GM21367 (cell line): ENCODE measurements around the gene MTAP.
A peak's percentile ranks its signal among the peaks of the same experiment; 100 is the strongest.

ENCODE experiments used
- ATAC-seq: cut with Tn5 transposase; IDR thresholded peaks from one replicate; pipeline ENCODE4 v1.9.1; 2021; ENCODE audit not compliant: unreplicated experiment

Gene MTAP

GRCh38 chr9:21802418-21803000 lies at the start of gene MTAP:
MTAP (plus strand) TSS chr9:21802636; CDS start chr9:21802749, 113 bp downstream.
- peak; percentile 89 for ATAC-seq

GRCh38 chr9:21753523-21753922 lies 48.9 kb upstream of the MTAP start:
- ATAC-seq, result no peak

GRCh38 chr9:21754741-21755140 lies 47.7 kb upstream of the MTAP start:
- ATAC-seq, result no peak

GRCh38 chr9:21758540-21758939 lies 43.9 kb upstream of the MTAP start:
- ATAC-seq, result no peak

- peak; percentile 86 for ATAC-seq
Observed at GRCh38 chr9:21761309-21761901, 41.0 kb upstream of the MTAP start.

GRCh38 chr9:21762064-21762463 lies 40.4 kb upstream of the MTAP start:
- no peak for ATAC-seq

GRCh38 chr9:21764846-21765245 lies 37.6 kb upstream of the MTAP start:
- no peak for ATAC-seq

- no peak for ATAC-seq
Observed at GRCh38 chr9:21766096-21766495, 36.3 kb upstream of the MTAP start.

- ATAC-seq, result no peak
Observed at GRCh38 chr9:21770871-21771560, 31.4 kb upstream of the MTAP start.

- no peak for ATAC-seq
Observed at GRCh38 chr9:21777701-21778100, 24.7 kb upstream of the MTAP start.

- no peak for ATAC-seq
Observed at GRCh38 chr9:21778304-21778703, 24.1 kb upstream of the MTAP start.

GRCh38 chr9:21779397-21779796 lies 23.0 kb upstream of the MTAP start:
- ATAC-seq, result no peak

GRCh38 chr9:21781656-21782055 lies 20.8 kb upstream of the MTAP start:
- no peak for ATAC-seq

- no peak for ATAC-seq
Observed at GRCh38 chr9:21782205-21782604, 20.2 kb upstream of the MTAP start.

- no peak for ATAC-seq
Observed at GRCh38 chr9:21788752-21789151, 13.7 kb upstream of the MTAP start.

GRCh38 chr9:21789541-21790037 lies 12.8 kb upstream of the MTAP start:
- peak; percentile 98 for ATAC-seq

GRCh38 chr9:21795483-21795882 lies 7.0 kb upstream of the MTAP start:
- no peak for ATAC-seq

GRCh38 chr9:21796768-21797167 lies 5.7 kb upstream of the MTAP start:
- ATAC-seq, result no peak

- ATAC-seq, result no peak
Observed at GRCh38 chr9:21800931-21801682, 1.3 kb upstream of the MTAP start.

- ATAC-seq, result peak; percentile 15
Observed at GRCh38 chr9:21801683-21802417, 586 bp upstream of the MTAP start.

- no peak for ATAC-seq
Observed at GRCh38 chr9:21803649-21804048, 1.2 kb downstream of the MTAP start.
